GM12865 (cell line): ENCODE data around the gene WASHC2A.
"Not testable (repeated sequence)": the region's sequence is repeated elsewhere in the genome, so short reads cannot be mapped to it uniquely, and the experiment has no call there.

Experiments
- DNase-seq: peaks from one replicate; pipeline ENCODE4 v3.0.0; 2010; ENCODE audit warnings: low read depth
- H3K4me3 ChIP-seq: 2 replicates; pipeline ENCODE4 v1.5.1; 2011; ENCODE audit warnings: mild to moderate bottlenecking, low read depth, low read length, control low read depth

The WASHC2A gene

DNA sequence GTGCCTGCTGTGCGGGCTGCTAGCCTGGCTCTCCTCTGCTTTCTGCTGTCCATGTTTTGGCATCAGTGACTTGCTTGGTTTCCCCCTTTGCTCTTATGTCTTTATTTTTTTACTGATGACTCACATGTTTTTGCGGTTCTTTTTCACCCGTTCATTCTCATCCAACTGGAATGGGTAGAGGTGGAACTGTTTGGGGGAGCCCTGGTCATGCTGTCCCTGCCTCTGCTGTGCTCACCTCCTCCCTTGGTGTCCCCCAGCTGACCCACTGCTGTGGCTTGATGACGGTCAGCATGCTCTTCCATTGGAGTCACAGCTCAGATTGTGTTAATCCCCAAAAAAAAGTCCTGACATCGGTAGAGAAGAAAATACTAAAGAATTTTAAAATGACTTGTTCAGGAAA, 26.9 kb downstream of the WASHC2A start:
- DNase-seq, H3K4me3 ChIP-seq: not testable (repeated sequence)

DNA sequence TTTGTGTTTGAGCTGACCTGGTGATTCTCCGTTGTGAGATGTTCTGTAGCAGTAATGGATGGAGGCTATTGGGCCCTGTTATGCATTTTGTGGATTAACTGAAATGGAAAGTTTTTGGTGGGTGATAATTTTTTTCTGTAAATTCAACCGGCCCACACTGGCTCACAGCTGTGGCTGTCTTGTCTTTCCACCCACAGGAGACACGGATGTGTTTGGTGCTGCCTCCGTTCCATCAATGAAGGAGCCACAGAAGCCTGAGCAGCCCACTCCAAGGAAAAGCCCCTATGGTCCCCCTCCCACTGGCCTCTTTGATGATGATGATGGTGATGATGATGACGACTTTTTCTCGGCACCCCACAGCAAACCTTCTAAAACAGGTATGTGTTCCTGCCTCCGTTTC, 27.6 kb downstream of the WASHC2A start:
- not testable (repeated sequence) for DNase-seq, H3K4me3 ChIP-seq

DNA sequence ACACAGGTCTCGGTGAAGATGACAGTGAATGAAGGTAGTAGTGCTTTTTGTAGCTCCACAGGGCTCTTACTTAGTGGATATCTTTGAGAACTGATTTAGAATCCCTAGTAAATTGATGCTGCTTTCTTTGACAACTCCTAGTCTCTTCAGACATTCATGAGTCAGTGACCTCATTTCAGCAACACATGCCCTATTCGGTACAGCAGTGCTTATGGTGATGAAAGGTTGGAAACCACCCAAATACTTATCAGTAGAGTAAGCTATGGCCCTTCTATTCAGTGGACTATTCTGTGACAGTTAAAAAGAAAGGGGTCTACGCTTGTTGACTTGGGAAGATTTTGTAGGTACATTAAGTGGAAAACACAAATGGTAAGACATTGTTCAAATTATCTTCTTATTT, 29.0 kb downstream of the WASHC2A start:
- H3K4me3 ChIP-seq, DNase-seq: not testable (repeated sequence)

DNA sequence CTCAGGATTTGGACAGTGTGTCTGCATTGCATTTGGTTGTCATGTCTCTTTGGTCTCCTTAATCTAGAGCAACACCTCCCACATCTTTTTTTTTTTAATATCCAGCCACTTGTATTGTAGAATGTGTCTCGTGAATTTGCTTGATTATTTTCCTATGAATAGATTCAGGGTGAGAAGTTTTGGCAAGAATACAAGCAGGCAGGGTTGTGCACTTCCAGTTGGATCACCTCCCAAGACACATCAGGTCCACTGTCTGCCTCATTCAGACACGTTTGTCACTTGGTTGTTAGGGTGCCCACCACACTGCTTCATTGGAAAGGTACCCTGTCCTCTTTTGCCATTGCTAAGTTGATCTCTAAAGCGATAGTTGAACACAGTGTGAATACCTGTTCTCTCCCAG, 30.9 kb downstream of the WASHC2A start:
- DNase-seq, H3K4me3 ChIP-seq: not testable (repeated sequence)

DNA sequence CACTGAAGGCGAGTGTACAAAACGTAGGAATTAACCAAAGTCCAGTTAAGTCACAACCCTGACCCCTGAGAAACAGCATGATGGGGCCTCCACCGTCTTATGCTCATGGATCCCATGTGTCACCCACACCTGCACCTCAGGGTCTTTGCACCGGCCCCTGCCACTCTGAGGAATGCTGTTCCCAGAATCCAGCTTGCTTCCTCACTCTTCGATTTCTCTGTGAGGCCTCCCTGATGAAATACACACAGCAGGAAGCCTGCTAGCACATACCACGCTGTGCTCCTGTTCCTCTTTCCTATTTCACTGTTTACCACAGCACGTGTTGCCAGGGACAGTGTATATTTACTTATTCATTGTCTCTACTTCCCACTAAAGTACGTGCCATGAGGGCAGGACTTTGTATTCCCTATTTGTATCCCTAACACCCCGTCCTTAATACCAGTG, 33.4 kb downstream of the WASHC2A start:
- H3K4me3 ChIP-seq, DNase-seq: not testable (repeated sequence)

DNA sequence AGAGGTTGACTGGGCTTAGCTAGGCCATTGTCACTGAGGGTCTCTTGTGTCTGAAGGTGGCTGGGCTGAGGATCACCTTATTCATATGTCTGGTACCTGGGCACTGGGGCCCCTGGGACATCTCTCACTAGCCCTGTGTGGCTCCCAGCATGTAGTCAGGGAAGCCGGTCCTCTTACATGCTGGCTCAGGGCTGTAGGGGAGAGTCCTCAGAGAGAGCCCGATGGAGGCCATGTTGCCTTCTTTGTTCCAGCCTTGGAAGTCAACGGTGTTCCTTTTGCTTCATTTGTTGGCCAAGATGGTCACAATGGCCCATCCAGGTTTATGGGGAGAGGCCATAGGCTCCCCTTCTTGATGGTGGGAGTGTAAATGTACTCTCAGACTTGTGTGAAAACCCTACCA, 34.0 kb downstream of the WASHC2A start:
- DNase-seq, H3K4me3 ChIP-seq: not testable (repeated sequence)

DNA sequence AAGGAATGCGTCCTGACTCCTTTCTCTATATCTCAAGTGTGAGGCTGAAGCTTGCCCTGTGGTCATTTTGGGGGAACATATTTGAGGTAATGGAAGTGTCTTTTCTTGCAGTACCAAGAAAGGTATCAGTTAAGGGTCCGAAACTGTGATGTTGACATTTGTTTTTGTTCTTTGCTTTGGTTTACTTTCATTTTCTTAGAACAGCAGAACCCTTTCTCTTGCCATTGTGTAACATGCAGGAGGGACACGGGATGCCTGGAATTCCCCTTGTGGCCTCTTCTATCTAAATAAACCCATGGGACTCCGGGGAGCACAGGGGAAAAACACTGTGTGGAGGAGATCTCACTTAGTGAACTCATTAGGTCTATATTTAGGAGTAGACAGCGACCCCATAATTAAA, 34.5 kb downstream of the WASHC2A start:
- DNase-seq = peak; percentile 46
- H3K4me3 ChIP-seq = not testable (repeated sequence)

DNA sequence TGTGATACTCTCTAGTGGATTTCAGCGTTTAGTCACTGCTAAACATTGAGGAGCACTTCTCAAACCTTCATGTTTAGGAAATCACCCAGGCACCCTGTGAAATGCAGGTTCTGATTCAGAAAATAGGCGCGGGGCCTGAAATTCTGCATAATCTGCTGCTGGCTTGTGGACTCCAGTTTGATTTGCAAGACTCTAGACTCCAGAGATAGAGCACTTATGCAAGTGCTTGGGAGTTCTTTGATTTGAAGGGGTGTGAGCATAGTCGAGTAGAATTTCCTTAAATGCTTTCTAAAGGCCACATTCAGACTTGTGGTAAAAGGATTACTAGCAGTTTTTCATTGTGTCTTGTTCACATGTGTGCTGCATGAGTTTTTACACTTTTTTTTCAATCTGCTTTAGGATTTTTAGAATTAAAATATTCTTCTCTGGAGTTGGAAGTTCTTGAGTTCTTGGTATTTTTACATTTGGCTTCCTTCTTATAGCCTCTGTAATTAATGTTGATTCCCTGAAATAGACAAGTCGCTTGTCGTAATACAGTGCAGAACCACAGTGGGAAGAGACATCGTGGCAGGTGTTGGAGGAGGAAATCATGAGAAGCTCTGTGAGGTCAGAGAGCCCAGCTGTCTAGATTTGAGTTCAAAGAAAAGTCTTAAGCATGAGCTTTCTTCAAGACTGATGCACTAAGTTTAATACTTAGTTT, 41.4 kb downstream of the WASHC2A start:
- DNase-seq, H3K4me3 ChIP-seq: not testable (repeated sequence)

DNA sequence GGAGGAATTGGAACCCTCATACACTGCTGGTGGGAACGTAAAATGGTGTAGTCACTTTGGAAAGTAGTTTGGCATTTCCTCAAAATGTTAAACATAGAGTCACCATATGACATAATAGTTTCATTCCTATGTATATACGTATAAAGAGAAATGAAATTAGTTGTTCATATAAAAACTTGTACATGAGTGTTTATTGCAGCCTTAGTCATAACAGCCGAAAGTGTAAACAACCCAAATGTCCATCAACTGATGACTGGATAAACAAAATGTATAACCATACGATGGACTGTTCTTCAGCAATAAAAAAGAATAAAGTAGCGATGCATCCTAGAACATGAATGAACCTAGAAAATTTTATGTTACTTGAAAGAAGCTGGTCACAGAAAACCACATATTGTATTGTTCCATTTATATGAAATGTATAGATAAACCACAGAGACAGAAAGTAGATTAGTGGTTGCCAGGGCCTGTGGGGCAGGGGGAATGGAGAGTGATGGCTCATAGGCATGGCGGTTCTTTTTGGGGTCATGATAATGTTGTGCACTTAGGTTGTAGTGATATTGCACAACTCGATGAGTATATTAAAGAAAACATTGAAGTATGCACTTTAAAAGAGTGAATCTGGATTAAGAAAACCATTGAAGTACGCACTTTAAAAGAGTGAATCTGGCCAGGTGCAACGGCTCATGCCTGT, 44.8 kb downstream of the WASHC2A start:
- H3K4me3 ChIP-seq, DNase-seq: not testable (repeated sequence)

DNA sequence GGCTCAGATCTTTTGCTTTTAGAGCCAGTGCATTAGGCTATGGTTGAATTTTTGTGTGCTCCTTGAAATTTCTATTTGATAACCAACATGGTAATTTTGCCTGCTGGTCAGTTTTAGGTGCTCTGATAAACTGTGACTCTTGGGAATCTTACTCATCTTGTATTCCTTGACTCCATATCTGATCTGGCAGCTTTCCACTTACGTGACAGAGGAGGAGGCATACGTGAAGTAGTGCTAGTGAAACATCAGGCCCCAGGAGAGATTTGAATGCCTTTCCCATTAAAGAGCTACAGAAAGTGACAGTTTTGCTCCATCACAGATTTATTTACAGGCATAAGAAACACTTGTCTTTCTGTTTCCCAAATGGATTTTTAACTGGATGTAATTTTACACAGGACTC, 59.0 kb downstream of the WASHC2A start:
- not testable (repeated sequence) for H3K4me3 ChIP-seq, DNase-seq

DNA sequence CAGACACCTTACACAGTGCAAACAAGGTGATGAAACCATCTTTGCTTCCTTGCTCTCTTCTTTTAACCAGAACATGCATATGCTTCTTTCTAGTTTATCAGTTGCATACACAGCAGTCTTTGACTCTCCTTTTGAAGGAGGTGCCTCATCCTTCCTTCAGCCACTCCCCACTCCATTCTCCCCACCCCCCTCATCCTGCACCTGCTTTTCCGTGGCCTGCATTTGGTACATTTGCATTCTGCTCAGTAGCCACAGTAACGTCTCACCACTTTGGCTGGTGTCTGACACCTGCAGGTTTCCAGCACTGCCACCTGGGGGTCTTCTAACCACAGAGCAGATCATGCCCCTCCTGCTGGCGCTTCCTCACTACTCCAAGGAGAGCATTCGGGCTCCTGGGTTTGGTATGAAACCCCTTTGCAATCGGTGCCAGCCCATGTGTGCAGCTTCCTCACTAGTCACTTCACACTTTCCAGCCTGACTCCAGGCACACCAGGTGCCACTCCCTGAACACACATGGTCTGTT, 60.1 kb downstream of the WASHC2A start:
- not testable (repeated sequence) for DNase-seq

DNA sequence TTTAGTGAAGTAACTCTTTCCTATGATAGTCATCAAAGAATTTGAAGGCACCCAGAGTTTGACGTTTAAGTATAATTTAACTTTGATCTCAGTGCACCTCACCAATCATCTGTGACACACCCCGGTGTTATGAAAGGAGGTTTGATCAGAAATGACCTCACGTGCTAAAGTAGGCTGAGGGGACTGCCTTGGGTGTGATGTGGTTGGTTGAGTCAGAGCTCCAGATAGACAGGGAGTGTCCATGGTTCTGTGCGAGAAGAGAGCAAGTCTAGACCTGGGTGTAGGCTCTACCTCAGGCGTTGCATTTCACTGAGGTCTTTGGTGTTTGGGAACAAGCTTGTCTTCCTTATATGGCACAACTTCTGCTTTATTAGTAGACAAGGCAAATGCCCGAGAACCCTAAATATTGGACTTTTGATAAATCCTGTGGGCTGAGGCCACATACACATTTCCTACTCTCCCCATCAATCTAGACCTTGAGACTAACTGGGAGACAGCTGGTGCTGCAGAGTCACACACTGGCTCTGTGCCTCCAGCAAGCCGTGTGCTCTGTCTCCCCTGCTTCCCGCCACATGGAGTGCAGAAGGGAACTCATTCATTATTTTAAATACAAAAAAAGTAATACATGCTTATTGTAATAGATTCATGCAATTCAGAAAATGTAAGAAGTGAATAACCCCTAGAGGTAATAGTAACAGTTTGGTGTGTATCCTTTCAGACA, 63.7 kb downstream of the WASHC2A start:
- not testable (repeated sequence) for DNase-seq, H3K4me3 ChIP-seq

More for the DNA sequence above, 60.1 kb downstream of the WASHC2A start:
- not testable (repeated sequence) for H3K4me3 ChIP-seq

DNA sequence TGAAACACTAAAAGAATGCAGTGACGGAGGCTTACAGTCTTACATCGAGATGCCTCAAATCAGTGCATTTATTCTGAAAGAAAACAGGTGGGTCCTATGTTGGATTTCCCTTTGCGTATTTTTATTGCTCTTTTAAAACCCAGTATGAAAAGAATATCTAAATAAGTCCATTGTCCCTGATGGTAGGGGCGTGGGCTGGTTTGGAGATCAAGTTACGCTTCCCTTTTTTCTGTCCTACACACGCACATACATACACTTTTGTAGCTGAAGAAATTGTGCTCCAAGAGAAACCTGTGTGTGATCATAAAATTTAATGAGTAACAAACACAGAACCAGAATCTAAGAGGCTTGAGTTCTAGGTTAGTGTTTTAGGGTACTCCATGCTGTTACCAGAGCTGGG, 64.6 kb downstream of the WASHC2A start:
- DNase-seq, H3K4me3 ChIP-seq: not testable (repeated sequence)

DNA sequence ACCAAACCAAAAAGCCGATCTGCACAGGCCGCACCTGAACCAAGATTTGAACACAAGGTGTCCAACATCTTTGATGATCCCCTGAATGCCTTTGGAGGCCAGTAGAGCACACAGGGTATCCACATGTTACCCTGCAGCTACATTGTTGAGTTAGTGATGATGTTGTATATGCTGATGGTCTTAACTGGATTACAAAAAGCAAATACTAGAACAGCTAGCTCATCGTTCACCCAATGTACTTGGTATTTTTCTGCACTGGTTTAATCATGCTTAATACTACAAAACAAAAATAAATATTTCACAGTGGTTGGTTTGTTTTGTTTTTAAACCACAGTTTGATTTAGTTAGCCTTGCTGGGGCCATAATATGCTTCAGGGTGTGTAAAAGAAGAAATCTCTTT, 65.1 kb downstream of the WASHC2A start:
- DNase-seq, H3K4me3 ChIP-seq: not testable (repeated sequence)

DNA sequence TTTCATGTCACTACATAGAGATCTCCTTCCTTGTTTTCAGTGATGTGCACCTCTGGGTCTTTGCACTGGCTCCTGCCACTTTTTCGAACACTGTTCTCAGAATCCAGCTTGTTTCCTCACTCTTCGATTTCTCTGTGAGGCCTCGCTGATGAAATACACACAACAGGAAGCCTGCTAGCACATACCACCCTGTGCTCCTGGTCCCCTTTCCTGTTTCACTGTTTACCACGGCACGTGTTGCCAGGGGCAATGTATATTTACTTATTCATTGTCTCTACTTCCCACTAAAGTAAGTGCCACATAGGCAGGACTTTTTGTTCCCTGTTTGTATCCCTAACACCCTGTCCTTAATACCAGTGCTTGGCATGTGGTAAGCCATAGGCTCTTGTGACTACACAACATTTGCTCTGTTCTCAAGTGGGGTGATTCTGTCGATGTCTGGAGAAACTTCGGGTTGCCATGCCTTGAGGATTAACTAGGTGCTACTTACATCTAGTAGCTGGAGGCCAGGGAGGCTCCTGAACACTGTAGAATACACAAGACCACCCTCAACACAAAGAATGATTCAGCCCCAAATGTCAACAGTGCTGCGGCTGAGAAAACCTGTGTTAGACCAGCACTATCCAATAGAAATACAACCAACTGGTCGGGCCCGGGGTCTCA, 75.9 kb downstream of the WASHC2A start:
- not testable (repeated sequence) for DNase-seq

DNA sequence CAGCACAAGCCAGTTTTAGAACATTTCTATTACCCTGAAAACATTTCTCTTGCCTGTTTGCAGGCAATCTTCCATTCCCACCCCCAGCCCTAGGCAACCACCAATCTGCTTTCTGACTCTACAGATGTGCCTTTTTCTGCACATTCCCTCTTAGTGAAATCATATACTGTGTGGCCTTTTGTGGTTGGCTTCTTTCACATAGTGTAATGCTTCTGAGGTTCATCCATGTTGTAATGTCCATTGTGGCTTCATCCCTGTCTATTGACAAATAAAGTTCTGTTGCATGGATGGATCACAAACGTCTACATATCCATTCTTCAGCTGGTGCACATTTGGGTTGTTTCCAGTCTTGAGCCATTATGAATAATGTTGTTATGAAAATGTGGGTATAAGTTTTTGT, 77.8 kb downstream of the WASHC2A start:
- not testable (repeated sequence) for DNase-seq

More for the DNA sequence above, 75.9 kb downstream of the WASHC2A start:
- not testable (repeated sequence) for H3K4me3 ChIP-seq

More for the DNA sequence above, 77.8 kb downstream of the WASHC2A start:
- not testable (repeated sequence) for H3K4me3 ChIP-seq
